PFSK-1 (cell line): ENCODE results near the gene MYH1.

Experiments
- FOXP2 ChIP-seq: optimal IDR thresholded peaks from 2 replicates; pipeline ENCODE3; 2011; ENCODE audit warnings: borderline replicate concordance, control low read depth, inconsistent platforms; ENCODE audit not compliant: insufficient read depth; ENCODE audit errors: extremely low read length, extremely low read depth
- POLR2AphosphoS5 ChIP-seq: IDR thresholded peaks from 2 replicates; pipeline ENCODE4 v1.6.1; 2012; ENCODE audit warnings: low read depth, mild to moderate bottlenecking, control low read depth, low read length, moderate library complexity
- SIN3A ChIP-seq: IDR thresholded peaks from 2 replicates; pipeline ENCODE4 v1.6.1; 2012; ENCODE audit warnings: mild to moderate bottlenecking, low read length, moderate library complexity, borderline replicate concordance; ENCODE audit not compliant: insufficient read depth
- TAF1 ChIP-seq: IDR thresholded peaks from 2 replicates; pipeline ENCODE4 v1.6.1; 2012; ENCODE audit warnings: low read length, control low read depth, borderline replicate concordance; ENCODE audit not compliant: insufficient read depth
- TF ChIP-seq, protein P1 (sequence below), 2 experiments: IDR thresholded peaks; 2 replicates each; pipeline versions ENCODE4 v1.6.1 to v1.8.0; 2011 to 2012; ENCODE audit warnings: low read depth in 2 of 2, low read length in 2 of 2, control low read depth in 1 of 2, inconsistent platforms in 1 of 2, mild to moderate bottlenecking in 1 of 2, moderate library complexity in 1 of 2; ENCODE audit not compliant: insufficient read depth in 1 of 2

Gene MYH1

DNA sequence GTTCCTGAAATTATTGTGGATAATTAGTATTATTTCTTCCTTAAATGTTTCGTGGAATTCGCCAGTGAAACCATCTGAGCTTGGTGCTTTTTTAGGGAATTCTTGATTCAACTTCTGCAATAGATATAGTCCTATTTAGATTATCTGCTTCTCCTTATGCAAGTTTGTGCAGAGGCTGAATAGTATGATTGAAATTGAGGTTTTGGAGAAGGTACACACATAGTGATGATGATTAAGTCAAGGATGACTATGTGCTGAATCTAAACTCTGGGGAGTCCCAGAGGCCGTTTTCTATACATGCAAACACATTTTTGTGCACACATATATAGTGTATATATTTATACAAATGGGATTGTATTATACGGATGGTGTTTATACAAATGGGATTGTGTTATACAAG, 43.8 kb downstream of the MYH1 start:
- TF ChIP-seq, protein P1, sequence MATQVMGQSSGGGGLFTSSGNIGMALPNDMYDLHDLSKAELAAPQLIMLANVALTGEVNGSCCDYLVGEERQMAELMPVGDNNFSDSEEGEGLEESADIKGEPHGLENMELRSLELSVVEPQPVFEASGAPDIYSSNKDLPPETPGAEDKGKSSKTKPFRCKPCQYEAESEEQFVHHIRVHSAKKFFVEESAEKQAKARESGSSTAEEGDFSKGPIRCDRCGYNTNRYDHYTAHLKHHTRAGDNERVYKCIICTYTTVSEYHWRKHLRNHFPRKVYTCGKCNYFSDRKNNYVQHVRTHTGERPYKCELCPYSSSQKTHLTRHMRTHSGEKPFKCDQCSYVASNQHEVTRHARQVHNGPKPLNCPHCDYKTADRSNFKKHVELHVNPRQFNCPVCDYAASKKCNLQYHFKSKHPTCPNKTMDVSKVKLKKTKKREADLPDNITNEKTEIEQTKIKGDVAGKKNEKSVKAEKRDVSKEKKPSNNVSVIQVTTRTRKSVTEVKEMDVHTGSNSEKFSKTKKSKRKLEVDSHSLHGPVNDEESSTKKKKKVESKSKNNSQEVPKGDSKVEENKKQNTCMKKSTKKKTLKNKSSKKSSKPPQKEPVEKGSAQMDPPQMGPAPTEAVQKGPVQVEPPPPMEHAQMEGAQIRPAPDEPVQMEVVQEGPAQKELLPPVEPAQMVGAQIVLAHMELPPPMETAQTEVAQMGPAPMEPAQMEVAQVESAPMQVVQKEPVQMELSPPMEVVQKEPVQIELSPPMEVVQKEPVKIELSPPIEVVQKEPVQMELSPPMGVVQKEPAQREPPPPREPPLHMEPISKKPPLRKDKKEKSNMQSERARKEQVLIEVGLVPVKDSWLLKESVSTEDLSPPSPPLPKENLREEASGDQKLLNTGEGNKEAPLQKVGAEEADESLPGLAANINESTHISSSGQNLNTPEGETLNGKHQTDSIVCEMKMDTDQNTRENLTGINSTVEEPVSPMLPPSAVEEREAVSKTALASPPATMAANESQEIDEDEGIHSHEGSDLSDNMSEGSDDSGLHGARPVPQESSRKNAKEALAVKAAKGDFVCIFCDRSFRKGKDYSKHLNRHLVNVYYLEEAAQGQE (IDR thresholded peaks at IDR 0.05; ENCODE audit: insufficient read depth in 1 of 2, low read depth in 2 of 2, low read length in 2 of 2) = no peak
- TF ChIP-seq SIN3A (no peak), FOXP2 (no peak), POLR2AphosphoS5 (no peak), TAF1 (no peak)

DNA sequence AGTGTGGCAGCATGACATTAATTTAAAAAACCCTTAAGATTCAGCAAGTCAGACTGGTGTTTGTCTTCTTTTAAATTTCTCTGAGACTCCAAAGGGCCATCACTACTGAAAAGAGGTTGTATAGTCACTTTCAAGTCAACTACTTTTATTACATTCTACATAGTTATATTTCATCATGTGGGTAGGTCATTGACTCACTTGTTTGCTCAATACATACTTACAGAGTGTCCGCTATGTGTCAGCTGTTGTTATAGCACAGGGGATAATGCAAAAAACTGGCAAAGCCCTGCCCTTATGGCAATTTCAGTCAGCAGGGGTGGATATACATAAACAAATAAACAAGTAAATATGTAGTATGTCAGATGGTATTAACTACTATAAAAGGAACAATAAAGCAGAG, 46.5 kb downstream of the MYH1 start:
- no peak for TF ChIP-seq FOXP2
- TF ChIP-seq POLR2AphosphoS5 = no peak
- TF ChIP-seq TAF1 = no peak
- TF ChIP-seq, protein P1 (IDR thresholded peaks at IDR 0.05; ENCODE audit: insufficient read depth in 1 of 2, low read depth in 2 of 2, low read length in 2 of 2) = no peak
- no peak for TF ChIP-seq SIN3A

DNA sequence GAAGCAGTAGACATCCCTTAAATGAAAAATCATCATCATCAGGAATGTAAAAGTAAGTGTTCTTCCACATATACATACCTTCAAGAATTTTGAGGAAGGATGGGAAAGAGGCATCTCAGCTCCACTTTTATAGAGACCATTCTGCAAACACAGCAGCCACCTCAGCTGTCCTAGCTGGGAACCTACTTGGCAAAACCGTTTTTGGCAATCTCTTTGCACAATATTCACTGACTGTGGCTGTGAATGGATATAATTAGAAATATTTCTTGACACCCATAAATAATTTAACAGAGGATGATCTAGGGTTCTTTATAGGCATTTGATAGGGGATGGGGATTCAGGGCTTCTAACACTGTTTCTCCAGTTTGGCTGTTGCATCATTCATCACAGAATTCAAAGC, 48.9 kb downstream of the MYH1 start, which contains the start of gene MYH4:
MYH4 (minus strand) TSS at position 101 of the 400 bp plus-strand sequence. CDS start 2,814 bp downstream, outside the sequence.
- TF ChIP-seq SIN3A = no peak
- no peak for TF ChIP-seq POLR2AphosphoS5
- TF ChIP-seq FOXP2 = no peak
- TF ChIP-seq, protein P1 (IDR thresholded peaks at IDR 0.05; ENCODE audit: insufficient read depth in 1 of 2, low read depth in 2 of 2, low read length in 2 of 2) = no peak

DNA sequence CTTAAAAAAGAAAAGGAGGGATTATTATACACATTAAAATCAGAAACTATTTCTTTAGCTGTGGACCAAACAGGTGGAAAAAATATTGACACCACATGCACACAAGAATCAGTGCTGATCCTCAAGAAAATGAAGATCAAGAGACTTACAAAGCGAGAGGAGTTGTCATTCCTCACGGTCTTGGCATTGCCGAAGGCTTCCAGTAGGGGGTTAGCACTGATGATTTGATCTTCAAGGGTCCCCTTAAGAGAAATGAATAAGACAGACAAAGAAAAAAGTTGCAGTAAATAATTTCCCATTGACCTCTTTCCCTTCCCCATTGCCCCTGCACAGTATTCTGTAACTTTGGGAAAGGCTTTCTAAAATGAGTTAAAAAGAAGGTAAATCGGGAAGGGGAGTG, 54.9 kb downstream of the MYH1 start:
- TF ChIP-seq POLR2AphosphoS5 = no peak
- no peak for TF ChIP-seq FOXP2
- TF ChIP-seq, protein P1 (IDR thresholded peaks at IDR 0.05; ENCODE audit: insufficient read depth in 1 of 2, low read depth in 2 of 2, low read length in 2 of 2) = no peak
- no peak for TF ChIP-seq SIN3A
- no peak for TF ChIP-seq TAF1

DNA sequence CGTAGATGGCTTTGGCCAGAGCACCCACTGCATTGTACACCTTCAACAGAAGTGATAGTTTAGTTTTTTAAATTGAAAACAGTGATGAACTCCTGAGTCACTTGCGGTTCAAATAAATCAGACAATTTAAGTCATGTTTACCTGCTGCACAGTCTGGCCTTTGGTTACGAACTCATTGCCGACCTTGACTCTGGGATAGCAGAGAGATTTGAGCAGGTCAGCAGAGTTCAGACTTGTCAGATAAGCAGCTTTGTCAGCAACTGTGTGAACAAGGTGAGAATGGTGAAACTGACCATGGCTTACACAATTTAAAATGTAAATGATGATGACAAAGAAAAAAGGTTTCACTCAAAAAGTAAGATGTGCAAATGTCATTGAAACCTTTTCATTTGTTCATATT, 58.3 kb downstream of the MYH1 start:
- TF ChIP-seq POLR2AphosphoS5 = no peak
- TF ChIP-seq SIN3A = no peak
- no peak for TF ChIP-seq TAF1
- no peak for TF ChIP-seq FOXP2
- TF ChIP-seq, protein P1 (IDR thresholded peaks at IDR 0.05; ENCODE audit: insufficient read depth in 1 of 2, low read depth in 2 of 2, low read length in 2 of 2) = no peak
